OCI-LY7 (cell line): ENCODE data around the gene TCERG1. TPM values are rescaled to one million over a fixed set of nuclear protein-coding genes. Genes with fewer than 3 reads are reported as not detected.

Experiments
- BruUV-seq: library from RNA; stranded (reverse); fragments of 400-500 nt; replicated peaks from 2 replicates; lab custom pipeline; 2021; lab: Mats Ljungman, UMichigan
- CTCF ChIA-PET: fragments of 300-600 bp; sonication (Branson Sonifier 250); formaldehyde crosslinking; loops from one replicate; lab custom pipeline; 2022; ENCODE audit warnings: antibody characterized with exemption; ENCODE audit not compliant: unreplicated experiment; lab: Charles Lee
- POLR2A ChIA-PET: fragments of 300-600 bp; sonication (Branson Sonifier 250); formaldehyde crosslinking; loops from one replicate; lab custom pipeline; 2022; ENCODE audit warnings: antibody characterized with exemption; lab: Charles Lee
- DNase-seq: peaks from one replicate; pipeline ENCODE4 v3.0.0-alpha.2; 2015; ENCODE audit warnings: low spot score
- H2AFZ ChIP-seq: fragments of 200-600 bp; sonication (generic), shearing (Covaris generic); 2 replicates; pipeline ENCODE4 v1.6.1; 2014; ENCODE audit warnings: mild to moderate bottlenecking, antibody characterized with exemption, low read length, moderate library complexity
- H3K27ac ChIP-seq: fragments of 200-600 bp; sonication (generic); 2 replicates; pipeline ENCODE4 v1.5.1; 2014; ENCODE audit warnings: mixed run types, low read depth, mild to moderate bottlenecking, moderate library complexity, low read length, inconsistent platforms; ENCODE audit not compliant: poor library complexity, severe bottlenecking
- H3K36me3 ChIP-seq: fragments of 200-600 bp; sonication (generic); 2 replicates; pipeline ENCODE4 v1.6.1; 2014; ENCODE audit warnings: mild to moderate bottlenecking, antibody characterized with exemption, low read length, moderate library complexity, mixed read lengths; ENCODE audit not compliant: insufficient read depth
- H3K4me1 ChIP-seq: fragments of 200-600 bp; sonication (generic); 2 replicates; pipeline ENCODE4 v1.5.1; 2014; ENCODE audit warnings: mild to moderate bottlenecking, low read length; ENCODE audit not compliant: insufficient read depth, poor library complexity, severe bottlenecking
- H3K4me2 ChIP-seq: fragments of 200-600 bp; sonication (generic); 2 replicates; pipeline ENCODE4 v1.6.1; 2014; ENCODE audit warnings: mild to moderate bottlenecking, low read length
- H3K4me3 ChIP-seq: fragments of 200-600 bp; sonication (generic); 2 replicates; pipeline ENCODE4 v1.5.1; 2014; ENCODE audit warnings: mild to moderate bottlenecking, low read depth, low read length; ENCODE audit not compliant: poor library complexity, severe bottlenecking
- H3K79me2 ChIP-seq: fragments of 200-600 bp; sonication (generic); 2 replicates; pipeline ENCODE4 v1.6.1; 2016; ENCODE audit warnings: low read depth, mild to moderate bottlenecking, low read length, moderate library complexity, mixed read lengths; ENCODE audit not compliant: insufficient read depth
- H3K9me2 ChIP-seq: fragments of 200-600 bp; sonication (generic); 2 replicates; pipeline ENCODE4 v1.6.1; 2016; ENCODE audit warnings: mild to moderate bottlenecking, low read length, mixed read lengths; ENCODE audit not compliant: insufficient read depth
- H3K9me3 ChIP-seq: fragments of 200-600 bp; sonication (generic); 2 replicates; pipeline ENCODE4 v1.6.1; 2014; ENCODE audit warnings: mild to moderate bottlenecking, mixed run types, low read length, mixed read lengths
- H4K20me1 ChIP-seq: fragments of 200-600 bp; sonication (generic); 2 replicates; pipeline ENCODE4 v1.6.1; 2014; ENCODE audit warnings: mild to moderate bottlenecking, antibody characterized with exemption, low read length, moderate library complexity, mixed read lengths; ENCODE audit not compliant: insufficient read depth
- CTCF ChIP-seq: fragments of 200-600 bp; sonication (generic); conservative IDR thresholded peaks from 2 replicates; pipeline ENCODE4 v1.5.1; 2014; ENCODE audit warnings: mild to moderate bottlenecking, antibody characterized with exemption, low read length, moderate library complexity, mixed read lengths
- EZH2phosphoT487 ChIP-seq: fragments of 200-600 bp; sonication (generic); IDR thresholded peaks from 2 replicates; pipeline ENCODE4 v1.6.1; 2018; ENCODE audit warnings: low read depth, borderline replicate concordance, mild to moderate bottlenecking, mixed run types, antibody characterized with exemption, low read length, moderate library complexity, mixed read lengths
- intact Hi-C: fragments of 100-400 bp; cut with micrococcal nuclease; formaldehyde crosslinking; loops from one replicate; pipeline ENCODE4 v1.10.0; 2022; ENCODE audit not compliant: unreplicated experiment
- total RNA-seq, 2 experiments: library from RNA; depleted of rRNA in 1 of 2; stranded (reverse); fragments of >200 nt in 1 of 2; shearing (Covaris generic) in 1 of 2; gene quantifications; 2 replicates each; pipeline ENCODE4 v1.2.3, GENCODE V29; 2014 to 2022

Gene TCERG1
- total RNA-seq, 2 experiments from 2014 or later = 115 to 164 TPM

GRCh38 chr5:146538432-146538831, 91.3 kb downstream of the TCERG1 start:
- no peaks in the 10 kb centered on the region for H3K36me3 ChIP-seq
- no TSS peak for BruUV-seq
- no peak overlapping the region for H3K4me3 ChIP-seq
- no peaks in the 10 kb centered on the region for H3K4me1 ChIP-seq
- H3K9me2 ChIP-seq = no peaks in the 10 kb centered on the region
- ChIA-PET CTCF (interaction anchor here (1.1 kb wide), 1 partner anchor 27 kb away, joined by 4 read pairs; no protein-coding TSS in a partner anchor), POLR2A (interaction anchor here (0.6 kb wide), 1 partner anchor 14 kb away, joined by 4 read pairs; no protein-coding TSS in a partner anchor)
- H3K79me2 ChIP-seq = no peaks in the 10 kb centered on the region
- intact Hi-C loops = no loop called here
- H3K9me3 ChIP-seq = no peaks in the 10 kb centered on the region
- H4K20me1 ChIP-seq = no peaks in the 10 kb centered on the region
- no peak overlapping the region for H3K4me2 ChIP-seq
- DNase-seq = no peak
- TF ChIP-seq CTCF = no peak
- no peak for TF ChIP-seq EZH2phosphoT487
- no peak overlapping the region for H3K27ac ChIP-seq
- no peak overlapping the region for H2AFZ ChIP-seq

- H3K4me2 ChIP-seq = no peak overlapping the region
- no peak overlapping the region for H2AFZ ChIP-seq
- CTCF ChIA-PET = no interaction called here
- intact Hi-C loops = loop anchor here (10.0 kb wide), 1 partner anchor 655 kb away; no protein-coding TSS in a partner anchor
- H3K79me2 ChIP-seq = no peaks in the 10 kb centered on the region
- no peaks in the 10 kb centered on the region for H3K36me3 ChIP-seq
- H3K9me2 ChIP-seq = no peaks in the 10 kb centered on the region
- no peaks in the 10 kb centered on the region for H3K9me3 ChIP-seq
- TF ChIP-seq EZH2phosphoT487 (no peak), CTCF (no peak)
- BruUV-seq = no TSS peak
- no peak for DNase-seq
- no peak overlapping the region for H3K4me3 ChIP-seq
- H4K20me1 ChIP-seq = no peaks in the 10 kb centered on the region
- no peaks in the 10 kb centered on the region for H3K4me1 ChIP-seq
- no peak overlapping the region for H3K27ac ChIP-seq
- POLR2A ChIA-PET = no interaction called here
These were observed 92.8 kb downstream of the TCERG1 start for GRCh38 chr5:146539973-146540372.

GRCh38 chr5:146540414-146540813, 93.3 kb downstream of the TCERG1 start:
- Histone ChIP-seq H4K20me1 (no peaks in the 10 kb centered on the region), H3K4me3 (no peak overlapping the region), H2AFZ (no peak overlapping the region), H3K27ac (no peak overlapping the region), H3K9me3 (no peaks in the 10 kb centered on the region), H3K9me2 (no peaks in the 10 kb centered on the region), H3K36me3 (no peaks in the 10 kb centered on the region), H3K79me2 (no peaks in the 10 kb centered on the region), H3K4me1 (no peaks in the 10 kb centered on the region), H3K4me2 (no peak overlapping the region)
- CTCF ChIA-PET = no interaction called here
- intact Hi-C loops = loop anchor here (10.0 kb wide), 1 partner anchor 654 kb away; no protein-coding TSS in a partner anchor
- no TSS peak for BruUV-seq
- POLR2A ChIA-PET = interaction anchor here (0.7 kb wide), 1 partner anchor 1413 kb away, joined by 3 read pairs; no protein-coding TSS in a partner anchor
- TF ChIP-seq EZH2phosphoT487 = no peak
- no peak for TF ChIP-seq CTCF
- DNase-seq = no peak
